Measurements from ENCODE around the gene CCDC184. TPM values are rescaled to one million over a fixed set of nuclear protein-coding genes. Genes with fewer than 3 reads are reported as not detected.

The CCDC184 gene
- total and polyA plus RNA-seq, 2 of the 13 experiments (the other 11 are each of a cell fraction or from before 2014, with no cell fraction given), result not detected

DNA sequence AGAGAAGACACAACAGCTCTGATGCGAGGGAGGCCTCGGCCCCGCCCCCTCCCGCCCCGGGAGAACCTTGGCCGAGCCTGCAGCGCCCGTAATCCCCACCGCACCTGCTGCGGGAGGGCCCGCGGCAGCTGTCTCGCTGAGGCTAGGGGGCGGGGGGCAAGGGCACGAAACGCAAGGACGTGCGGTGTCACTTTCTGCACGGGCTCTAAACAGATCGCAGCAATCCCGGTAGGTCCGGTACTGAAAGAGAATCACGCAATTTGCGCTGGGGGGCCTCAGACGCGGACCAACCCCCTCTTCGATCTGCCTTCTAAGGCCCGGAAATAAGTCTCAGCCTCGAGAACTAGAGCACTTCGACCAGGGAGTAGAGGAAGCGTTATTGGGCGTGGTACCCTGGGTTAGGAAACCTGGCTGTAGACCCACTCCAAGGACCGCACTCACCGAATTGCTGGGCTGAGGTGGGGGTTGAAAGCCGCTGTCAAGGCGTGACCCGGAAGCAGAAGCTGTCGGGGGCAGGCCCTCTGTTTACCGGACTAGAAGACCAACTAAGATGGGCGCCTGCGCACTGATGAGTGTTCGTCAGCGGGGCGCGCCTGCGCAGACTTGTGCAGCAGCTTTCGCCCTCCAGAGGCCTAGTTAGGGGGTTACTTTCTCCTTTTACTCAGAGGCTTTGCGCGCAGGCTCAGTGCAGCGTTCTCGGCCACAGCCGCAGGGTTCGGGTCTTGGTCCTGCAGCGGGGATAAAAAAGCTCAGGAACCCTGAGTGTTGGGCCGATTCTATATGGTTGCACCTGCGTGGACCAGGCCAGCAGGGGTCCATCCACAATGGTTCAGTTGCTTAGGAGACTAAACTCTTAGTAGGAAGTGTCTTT is 26.2 kb upstream of the CCDC184 start, which contains the start of gene ASB8 (continued):
- TF ChIP-seq ZNF782 (CRISPR knock-in tag; IDR thresholded peaks at IDR 0.05; ENCODE audit: borderline replicate concordance) (no peak; the same call in 1 of the 2 replicates), NFE2 (CRISPR knock-in tag; IDR thresholded peaks at IDR 0.05) (no peak), ZNF879 (CRISPR knock-in tag; IDR thresholded peaks at IDR 0.05) (no peak), ZNF772 (CRISPR knock-in tag; IDR thresholded peaks at IDR 0.05) (no peak), ARNT (IDR thresholded peaks at IDR 0.05) (no peak), GATAD1 (CRISPR knock-in tag; IDR thresholded peaks at IDR 0.05) (peak; percentile 88), MXD4 (CRISPR knock-in tag; IDR thresholded peaks at IDR 0.05) (peak; percentile 86; the same call in 1 of the 2 replicates), NFATC3 (CRISPR knock-in tag; IDR thresholded peaks at IDR 0.05) (no peak), TRIM24 (CRISPR knock-in tag; IDR thresholded peaks at IDR 0.05) (no peak), ZNF709 (CRISPR knock-in tag; IDR thresholded peaks at IDR 0.05) (no peak), NFRKB (IDR thresholded peaks at IDR 0.05) (no peak), NFKBIZ (CRISPR knock-in tag; IDR thresholded peaks at IDR 0.05) (peak; percentile 43; the same call in 1 of the 2 replicates), SNAI1 (CRISPR knock-in tag; IDR thresholded peaks at IDR 0.05; ENCODE audit: borderline replicate concordance) (0 out of 2 replicates have a peak, but pooled peaks have one; percentile 74), ZNF883 (CRISPR knock-in tag; IDR thresholded peaks at IDR 0.05; ENCODE audit: not compliant biosample characterization) (peak; percentile 33), HIVEP1 (CRISPR knock-in tag; IDR thresholded peaks at IDR 0.05) (peak; percentile 67; the same call in 1 of the 2 replicates), ZNF24 (IDR thresholded peaks at IDR 0.05) (no peak), ZNF496 (CRISPR knock-in tag; IDR thresholded peaks at IDR 0.05; ENCODE audit: insufficient replicate concordance) (no peak), SETDB1 (CRISPR knock-in tag; IDR thresholded peaks at IDR 0.05; ENCODE audit: borderline replicate concordance) (no peak), ASH2L (IDR thresholded peaks at IDR 0.05; ENCODE audit: insufficient read length, low read depth, low read length) (peak; percentile 96), KDM2A (CRISPR knock-in tag; IDR thresholded peaks at IDR 0.05; ENCODE audit: borderline replicate concordance, low read depth) (peak; percentile 89; the same call in 1 of the 2 replicates), RNF2 (conservative IDR thresholded peaks at IDR 0.05; ENCODE audit: low read depth) (peak; percentile 41; the same call in 1 of the 2 replicates), NFIB (CRISPR knock-in tag; IDR thresholded peaks at IDR 0.05; ENCODE audit: borderline replicate concordance) (no peak), ZNF430 (CRISPR knock-in tag; IDR thresholded peaks at IDR 0.05) (peak; percentile 81), HNRNPUL1 (IDR thresholded peaks at IDR 0.05; ENCODE audit: low read depth, low read length) (no peak), ZNF878 (CRISPR knock-in tag; IDR thresholded peaks at IDR 0.05) (no peak; the same call in 1 of the 2 replicates)
- TF ChIP-seq, protein P1, sequence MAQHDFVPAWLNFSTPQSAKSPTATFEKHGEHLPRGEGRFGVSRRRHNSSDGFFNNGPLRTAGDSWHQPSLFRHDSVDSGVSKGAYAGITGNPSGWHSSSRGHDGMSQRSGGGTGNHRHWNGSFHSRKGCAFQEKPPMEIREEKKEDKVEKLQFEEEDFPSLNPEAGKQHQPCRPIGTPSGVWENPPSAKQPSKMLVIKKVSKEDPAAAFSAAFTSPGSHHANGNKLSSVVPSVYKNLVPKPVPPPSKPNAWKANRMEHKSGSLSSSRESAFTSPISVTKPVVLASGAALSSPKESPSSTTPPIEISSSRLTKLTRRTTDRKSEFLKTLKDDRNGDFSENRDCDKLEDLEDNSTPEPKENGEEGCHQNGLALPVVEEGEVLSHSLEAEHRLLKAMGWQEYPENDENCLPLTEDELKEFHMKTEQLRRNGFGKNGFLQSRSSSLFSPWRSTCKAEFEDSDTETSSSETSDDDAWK (CRISPR knock-in tag; IDR thresholded peaks at IDR 0.05), result no peak
- TF ChIP-seq, protein P2, sequence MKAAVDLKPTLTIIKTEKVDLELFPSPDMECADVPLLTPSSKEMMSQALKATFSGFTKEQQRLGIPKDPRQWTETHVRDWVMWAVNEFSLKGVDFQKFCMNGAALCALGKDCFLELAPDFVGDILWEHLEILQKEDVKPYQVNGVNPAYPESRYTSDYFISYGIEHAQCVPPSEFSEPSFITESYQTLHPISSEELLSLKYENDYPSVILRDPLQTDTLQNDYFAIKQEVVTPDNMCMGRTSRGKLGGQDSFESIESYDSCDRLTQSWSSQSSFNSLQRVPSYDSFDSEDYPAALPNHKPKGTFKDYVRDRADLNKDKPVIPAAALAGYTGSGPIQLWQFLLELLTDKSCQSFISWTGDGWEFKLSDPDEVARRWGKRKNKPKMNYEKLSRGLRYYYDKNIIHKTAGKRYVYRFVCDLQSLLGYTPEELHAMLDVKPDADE (CRISPR knock-in tag; IDR thresholded peaks at IDR 0.05), result no peak
- TF ChIP-seq, protein P3, sequence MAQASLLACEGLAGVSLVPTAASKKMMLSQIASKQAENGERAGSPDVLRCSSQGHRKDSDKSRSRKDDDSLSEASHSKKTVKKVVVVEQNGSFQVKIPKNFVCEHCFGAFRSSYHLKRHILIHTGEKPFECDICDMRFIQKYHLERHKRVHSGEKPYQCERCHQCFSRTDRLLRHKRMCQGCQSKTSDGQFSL (CRISPR knock-in tag; IDR thresholded peaks at IDR 0.05), result no peak
- TF ChIP-seq, protein P4, sequence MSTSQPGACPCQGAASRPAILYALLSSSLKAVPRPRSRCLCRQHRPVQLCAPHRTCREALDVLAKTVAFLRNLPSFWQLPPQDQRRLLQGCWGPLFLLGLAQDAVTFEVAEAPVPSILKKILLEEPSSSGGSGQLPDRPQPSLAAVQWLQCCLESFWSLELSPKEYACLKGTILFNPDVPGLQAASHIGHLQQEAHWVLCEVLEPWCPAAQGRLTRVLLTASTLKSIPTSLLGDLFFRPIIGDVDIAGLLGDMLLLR (CRISPR knock-in tag; IDR thresholded peaks at IDR 0.05), result peak; percentile 16; the same call in 1 of the 2 replicates
